Nephron progenitor cell (in vitro differentiated cells): ENCODE data around the gene KLK5.

ENCODE experiments used
- DNase-seq: peaks from one replicate; pipeline ENCODE4 v3.0.0; 2021
- H3K27ac Mint-ChIP-seq: 2 replicates; pipeline ENCODE4 v1.8.0; 2021; ENCODE audit warnings: mild to moderate bottlenecking, moderate library complexity, mixed read lengths
- H3K27me3 Mint-ChIP-seq: 2 replicates; pipeline ENCODE4 v1.8.0; 2021; ENCODE audit warnings: mild to moderate bottlenecking, low read depth, mixed read lengths; ENCODE audit not compliant: poor library complexity
- H3K36me3 Mint-ChIP-seq: 2 replicates; pipeline ENCODE4 v1.8.0; 2021; ENCODE audit warnings: low read depth, mixed read lengths
- H3K4me1 Mint-ChIP-seq: 2 replicates; pipeline ENCODE4 v1.8.0; 2021; ENCODE audit warnings: mixed read lengths
- H3K4me3 Mint-ChIP-seq: 2 replicates; pipeline ENCODE4 v1.8.0; 2021; ENCODE audit warnings: mild to moderate bottlenecking, moderate library complexity, mixed read lengths
- H3K9me3 Mint-ChIP-seq: 2 replicates; pipeline ENCODE4 v1.8.0; 2021; ENCODE audit warnings: mild to moderate bottlenecking, moderate library complexity, mixed read lengths
- CTCF ChIP-seq: fragments of 200-600 bp; sonication (generic); IDR thresholded peaks from 2 replicates; pipeline ENCODE4 v1.5.0; 2021; ENCODE audit warnings: antibody characterized with exemption

KLK5 gene

GRCh38 chr19:50912727-50913716, 39.8 kb downstream of the KLK5 start:
- no peaks in the 10 kb centered on the region for H3K9me3 Mint-ChIP-seq
- H3K4me1 Mint-ChIP-seq, result peaks cover 5% of the 10 kb centered on the region
- DNase-seq, result no peak
- no peak overlapping the region for H3K27ac Mint-ChIP-seq
- no peak overlapping the region for H3K4me3 Mint-ChIP-seq
- peaks cover 21% of the 10 kb centered on the region for H3K27me3 Mint-ChIP-seq
- no peaks in the 10 kb centered on the region for H3K36me3 Mint-ChIP-seq
- TF ChIP-seq CTCF, result no peak

- no peaks in the 10 kb centered on the region for H3K9me3 Mint-ChIP-seq
Measured at GRCh38 chr19:50912102-50912599, 40.7 kb downstream of the KLK5 start.

GRCh38 chr19:50911206-50912101, 41.4 kb downstream of the KLK5 start, which contains the start of gene KLK4:
TSS of gene KLK4 (minus strand) at chr19:50911395. CDS start at chr19:50910738, 657 bp downstream.
- H3K27me3 Mint-ChIP-seq, result peaks cover 5% of the 10 kb centered on the region
- no peak for TF ChIP-seq CTCF
- no peaks in the 10 kb centered on the region for H3K9me3 Mint-ChIP-seq
- peaks cover 7% of the 10 kb centered on the region for H3K4me1 Mint-ChIP-seq
- no peaks in the 10 kb centered on the region for H3K36me3 Mint-ChIP-seq
- no peak within 1 kb of the TSS for H3K27ac Mint-ChIP-seq
- no peak within 1 kb of the TSS for H3K4me3 Mint-ChIP-seq
- no peak for DNase-seq

More at GRCh38 chr19:50912102-50912599, 40.7 kb downstream of the KLK5 start:
- peaks cover 12% of the 10 kb centered on the region for H3K27me3 Mint-ChIP-seq
- no peak for TF ChIP-seq CTCF
- no peak overlapping the region for H3K4me3 Mint-ChIP-seq
- DNase-seq, result no peak
- H3K36me3 Mint-ChIP-seq, result no peaks in the 10 kb centered on the region
- no peak overlapping the region for H3K27ac Mint-ChIP-seq
- peaks cover 7% of the 10 kb centered on the region for H3K4me1 Mint-ChIP-seq

- Mint-ChIP-seq H3K4me3 (no peak overlapping the region), H3K27me3 (no peaks in the 10 kb centered on the region), H3K4me1 (peaks cover 7% of the 10 kb centered on the region), H3K27ac (no peak overlapping the region), H3K9me3 (no peaks in the 10 kb centered on the region), H3K36me3 (no peaks in the 10 kb centered on the region)
- TF ChIP-seq CTCF, result no peak
- no peak for DNase-seq
Measured at GRCh38 chr19:50910722-50911121, 42.1 kb downstream of the KLK5 start.

GRCh38 chr19:50909240-50910070, 43.4 kb downstream of the KLK5 start:
- no peak for TF ChIP-seq CTCF
- Mint-ChIP-seq H3K9me3 (no peaks in the 10 kb centered on the region), H3K27ac (no peak overlapping the region), H3K4me3 (peak overlapping the region; percentile 66), H3K4me1 (peaks cover 7% of the 10 kb centered on the region), H3K36me3 (no peaks in the 10 kb centered on the region), H3K27me3 (no peaks in the 10 kb centered on the region)
- peak; percentile 98 for DNase-seq
